SK-N-SH treated with all-trans-retinoic acid at 6 μM for 48 hours (cell line): ENCODE results near the gene DDAH1.

Source experiments
- ATAC-seq: fragments of 200-7000 bp; cut with Tn5 transposase; 3 replicates; pipeline ENCODE4 v1.9.1; 2020; ENCODE audit warnings: mild to moderate bottlenecking, moderate library complexity
- ARNTL ChIP-seq: fragments of 450-650 bp; formaldehyde crosslinking; IDR thresholded peaks from 2 replicates; pipeline ENCODE4 v1.5.0; 2020; ENCODE audit warnings: low read depth, mild to moderate bottlenecking, moderate library complexity, borderline replicate concordance
- BACH2 ChIP-seq: fragments of 250-450 bp; sonication (Bioruptor Pico); IDR thresholded peaks from 2 replicates; pipeline ENCODE4 v1.9.0; 2021; ENCODE audit warnings: mild to moderate bottlenecking, borderline replicate concordance
- CSDC2 ChIP-seq: fragments of 250-450 bp; sonication (Bioruptor Pico); IDR thresholded peaks from 2 replicates; pipeline ENCODE4 v1.5.0; 2020; ENCODE audit warnings: mild to moderate bottlenecking, moderate library complexity
- CSRNP3 ChIP-seq: fragments of 250-450 bp; sonication (Bioruptor Pico); IDR thresholded peaks from 2 replicates; pipeline ENCODE4 v1.5.1; 2021; ENCODE audit warnings: mild to moderate bottlenecking, moderate library complexity
- ESRRG ChIP-seq: fragments of 250-450 bp; sonication (Bioruptor Pico); IDR thresholded peaks from 2 replicates; pipeline ENCODE4 v1.6.1; 2021; ENCODE audit warnings: mild to moderate bottlenecking
- ISL1 ChIP-seq: fragments of 250-450 bp; sonication (Bioruptor Pico); IDR thresholded peaks from 2 replicates; pipeline ENCODE4 v2.1.2; 2022; ENCODE audit warnings: mild to moderate bottlenecking, moderate library complexity
- OSR1 ChIP-seq: fragments of 250-450 bp; sonication (Bioruptor Pico); IDR thresholded peaks from 2 replicates; pipeline ENCODE4 v1.8.0; 2022; ENCODE audit warnings: moderate library complexity, mild to moderate bottlenecking, inconsistent platforms
- PATZ1 ChIP-seq: fragments of 250-450 bp; sonication (Bioruptor Pico); IDR thresholded peaks from 2 replicates; pipeline ENCODE4 v1.8.0; 2020; ENCODE audit warnings: mild to moderate bottlenecking, moderate library complexity, borderline replicate concordance
- PPARA ChIP-seq: fragments of 250-450 bp; sonication (Bioruptor Pico); IDR thresholded peaks from 2 replicates; pipeline ENCODE4 v1.5.0; 2020; ENCODE audit warnings: mild to moderate bottlenecking, borderline replicate concordance
- RARB ChIP-seq: fragments of 250-450 bp; sonication (Bioruptor Pico); IDR thresholded peaks from 2 replicates; pipeline ENCODE4 v1.8.0; 2021; ENCODE audit warnings: mild to moderate bottlenecking, moderate library complexity
- SNAI2 ChIP-seq: fragments of 250-450 bp; sonication (Bioruptor Pico); IDR thresholded peaks from 2 replicates; pipeline ENCODE4 v1.5.0; 2020; ENCODE audit warnings: mild to moderate bottlenecking, moderate library complexity
- TOX ChIP-seq: fragments of 250-450 bp; sonication (Bioruptor Pico); IDR thresholded peaks from 2 replicates; pipeline ENCODE4 v1.8.0; 2021; ENCODE audit warnings: mild to moderate bottlenecking, moderate library complexity, borderline replicate concordance
- ZC3H10 ChIP-seq: fragments of 250-450 bp; sonication (Bioruptor Pico); IDR thresholded peaks from 2 replicates; pipeline ENCODE4 v1.5.1; 2021; ENCODE audit warnings: mild to moderate bottlenecking, moderate library complexity
- ZFP3 ChIP-seq: fragments of 250-450 bp; sonication (Bioruptor Pico); IDR thresholded peaks from 2 replicates; pipeline ENCODE4 v1.5.0; 2020; ENCODE audit warnings: mild to moderate bottlenecking, moderate library complexity
- ZFP30 ChIP-seq: fragments of 450-650 bp; formaldehyde crosslinking; IDR thresholded peaks from 2 replicates; pipeline ENCODE4 v1.5.0; 2022; ENCODE audit warnings: mild to moderate bottlenecking, moderate library complexity
- ZNF70 ChIP-seq: fragments of 450-650 bp; formaldehyde crosslinking; IDR thresholded peaks from 2 replicates; pipeline ENCODE4 v1.5.0; 2020; ENCODE audit warnings: mild to moderate bottlenecking, moderate library complexity
- ZNF8 ChIP-seq: fragments of 450-650 bp; formaldehyde crosslinking; IDR thresholded peaks from 2 replicates; pipeline ENCODE4 v1.5.0; 2020; ENCODE audit warnings: mild to moderate bottlenecking, moderate library complexity
- TF ChIP-seq, protein P1 (sequence below): fragments of 250-450 bp; sonication (Bioruptor Pico); IDR thresholded peaks from 2 replicates; pipeline ENCODE4 v1.5.0; 2020; ENCODE audit warnings: mild to moderate bottlenecking, moderate library complexity
- TF ChIP-seq, protein P2 (sequence below): fragments of 250-450 bp; sonication (Bioruptor Pico); IDR thresholded peaks from 2 replicates; pipeline ENCODE4 v1.5.1; 2020; ENCODE audit warnings: low read depth, mild to moderate bottlenecking, moderate library complexity

The DDAH1 gene

DNA sequence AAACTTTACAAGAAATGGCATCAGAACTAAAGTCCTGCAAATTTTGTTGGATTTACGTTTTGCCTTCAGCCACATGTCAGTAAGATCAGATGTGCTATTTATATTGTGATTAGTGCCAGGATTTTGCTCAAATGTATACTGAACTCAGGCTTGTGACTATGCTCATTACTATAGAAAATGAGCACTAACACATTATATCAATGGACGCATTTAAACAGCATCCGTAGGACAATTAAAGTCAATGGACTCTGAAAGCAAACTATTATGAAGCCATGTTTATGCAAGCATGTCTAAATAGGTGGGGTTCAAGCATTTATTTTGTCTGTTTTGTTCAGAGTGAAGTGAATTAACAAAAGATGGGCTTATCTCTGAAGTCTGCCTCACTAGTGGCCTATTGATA is 20.6 kb upstream of the DDAH1 start:
- no peak for ATAC-seq
- no peak for TF ChIP-seq PPARA (CRISPR knock-in tag)
- TF ChIP-seq BACH2 = no peak
- no peak for TF ChIP-seq CSRNP3 (CRISPR knock-in tag)
- no peak for TF ChIP-seq PATZ1 (CRISPR knock-in tag)
- TF ChIP-seq, protein P1, sequence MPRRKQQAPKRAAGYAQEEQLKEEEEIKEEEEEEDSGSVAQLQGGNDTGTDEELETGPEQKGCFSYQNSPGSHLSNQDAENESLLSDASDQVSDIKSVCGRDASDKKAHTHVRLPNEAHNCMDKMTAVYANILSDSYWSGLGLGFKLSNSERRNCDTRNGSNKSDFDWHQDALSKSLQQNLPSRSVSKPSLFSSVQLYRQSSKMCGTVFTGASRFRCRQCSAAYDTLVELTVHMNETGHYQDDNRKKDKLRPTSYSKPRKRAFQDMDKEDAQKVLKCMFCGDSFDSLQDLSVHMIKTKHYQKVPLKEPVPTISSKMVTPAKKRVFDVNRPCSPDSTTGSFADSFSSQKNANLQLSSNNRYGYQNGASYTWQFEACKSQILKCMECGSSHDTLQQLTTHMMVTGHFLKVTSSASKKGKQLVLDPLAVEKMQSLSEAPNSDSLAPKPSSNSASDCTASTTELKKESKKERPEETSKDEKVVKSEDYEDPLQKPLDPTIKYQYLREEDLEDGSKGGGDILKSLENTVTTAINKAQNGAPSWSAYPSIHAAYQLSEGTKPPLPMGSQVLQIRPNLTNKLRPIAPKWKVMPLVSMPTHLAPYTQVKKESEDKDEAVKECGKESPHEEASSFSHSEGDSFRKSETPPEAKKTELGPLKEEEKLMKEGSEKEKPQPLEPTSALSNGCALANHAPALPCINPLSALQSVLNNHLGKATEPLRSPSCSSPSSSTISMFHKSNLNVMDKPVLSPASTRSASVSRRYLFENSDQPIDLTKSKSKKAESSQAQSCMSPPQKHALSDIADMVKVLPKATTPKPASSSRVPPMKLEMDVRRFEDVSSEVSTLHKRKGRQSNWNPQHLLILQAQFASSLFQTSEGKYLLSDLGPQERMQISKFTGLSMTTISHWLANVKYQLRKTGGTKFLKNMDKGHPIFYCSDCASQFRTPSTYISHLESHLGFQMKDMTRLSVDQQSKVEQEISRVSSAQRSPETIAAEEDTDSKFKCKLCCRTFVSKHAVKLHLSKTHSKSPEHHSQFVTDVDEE (CRISPR knock-in tag) = no peak
- TF ChIP-seq ISL1 (CRISPR knock-in tag) = no peak
- TF ChIP-seq, protein P2, sequence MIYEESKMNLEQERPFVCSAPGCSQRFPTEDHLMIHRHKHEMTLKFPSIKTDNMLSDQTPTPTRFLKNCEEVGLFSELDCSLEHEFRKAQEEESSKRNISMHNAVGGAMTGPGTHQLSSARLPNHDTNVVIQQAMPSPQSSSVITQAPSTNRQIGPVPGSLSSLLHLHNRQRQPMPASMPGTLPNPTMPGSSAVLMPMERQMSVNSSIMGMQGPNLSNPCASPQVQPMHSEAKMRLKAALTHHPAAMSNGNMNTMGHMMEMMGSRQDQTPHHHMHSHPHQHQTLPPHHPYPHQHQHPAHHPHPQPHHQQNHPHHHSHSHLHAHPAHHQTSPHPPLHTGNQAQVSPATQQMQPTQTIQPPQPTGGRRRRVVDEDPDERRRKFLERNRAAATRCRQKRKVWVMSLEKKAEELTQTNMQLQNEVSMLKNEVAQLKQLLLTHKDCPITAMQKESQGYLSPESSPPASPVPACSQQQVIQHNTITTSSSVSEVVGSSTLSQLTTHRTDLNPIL (CRISPR knock-in tag) = no peak
- no peak for TF ChIP-seq ZNF8 (CRISPR knock-in tag)
- no peak for TF ChIP-seq ZNF70 (CRISPR knock-in tag)
- TF ChIP-seq ARNTL (CRISPR knock-in tag) = no peak
- TF ChIP-seq ESRRG = no peak
- no peak for TF ChIP-seq TOX
- no peak for TF ChIP-seq SNAI2 (CRISPR knock-in tag)
- no peak for TF ChIP-seq RARB (CRISPR knock-in tag)
- TF ChIP-seq ZFP30 = no peak
- no peak for TF ChIP-seq CSDC2 (CRISPR knock-in tag)
- TF ChIP-seq, all 23 proteins: peak for 0

GRCh38 chr1:85484716-85485115 is 19.8 kb upstream of the DDAH1 start:
- ATAC-seq = no peak; the same call in 2 of the 3 replicates
- peak; percentile 37; the same call in 1 of the 2 replicates for TF ChIP-seq ZNF8 (CRISPR knock-in tag)
- TF ChIP-seq ZC3H10 (CRISPR knock-in tag) = no peak

- no peak for ATAC-seq
- TF ChIP-seq ZFP3 = no peak
Observed at GRCh38 chr1:85484264-85484663, 19.3 kb upstream of the DDAH1 start.

- TF ChIP-seq, protein P1 (CRISPR knock-in tag) = no peak
- TF ChIP-seq CSRNP3 (CRISPR knock-in tag) = no peak
- TF ChIP-seq SNAI2 (CRISPR knock-in tag) = no peak
- no peak for TF ChIP-seq OSR1 (CRISPR knock-in tag)
- TF ChIP-seq ZNF8 (CRISPR knock-in tag) = no peak
- TF ChIP-seq PPARA (CRISPR knock-in tag) = no peak
- TF ChIP-seq, protein P2 (CRISPR knock-in tag) = no peak
- ATAC-seq = no peak; the same call in 2 of the 3 replicates
Observed at GRCh38 chr1:85481688-85482087, 16.7 kb upstream of the DDAH1 start.
